ENCODE results near the gene ABO. TPM values are rescaled to one million over a fixed set of nuclear protein-coding genes. Genes with fewer than 3 reads are reported as not detected.
"Not testable (repeated sequence)": the region's sequence is repeated elsewhere in the genome, so short reads cannot be mapped to it uniquely, and the experiment has no call there.

ABO gene
- total and polyA plus RNA-seq, 8 donors, result 0.72 to 67.1 (median 4.1) TPM

DNA sequence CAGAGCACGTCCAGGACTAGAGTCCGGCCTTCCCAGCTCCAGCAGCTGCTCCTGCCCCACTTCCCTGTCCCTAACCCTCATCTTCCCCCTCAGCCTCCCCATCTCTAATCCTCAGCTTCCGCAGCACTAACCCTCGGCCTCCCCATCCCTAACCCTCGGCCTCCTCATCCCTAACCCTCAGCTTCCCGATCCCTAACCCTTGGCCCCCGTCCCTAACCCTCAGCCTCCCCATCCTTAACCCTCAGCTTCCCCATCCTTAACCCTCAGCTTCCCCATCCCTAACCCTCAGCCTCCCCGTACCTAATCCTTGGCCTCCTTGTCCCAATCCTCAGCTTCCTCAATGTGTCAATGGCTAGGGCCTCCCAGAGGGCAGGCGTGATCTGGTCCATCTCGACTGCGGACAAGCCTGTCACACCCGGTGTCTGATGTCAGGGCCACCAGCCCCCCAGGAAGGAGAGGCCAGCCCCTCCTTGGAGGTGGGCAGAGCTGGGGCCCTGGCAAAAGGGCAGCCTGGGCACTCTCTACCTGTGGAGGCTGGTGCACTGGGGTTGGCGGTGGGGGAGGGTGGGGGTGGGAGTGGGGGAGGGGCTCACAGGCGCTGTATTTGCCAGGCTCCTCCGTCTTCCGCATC lies 67.3 kb downstream of the ABO start:
- 72 to 88% (median 78%) methylated on average over 12 to 16 of the region's 16 CpGs for WGBS, 5 donors
- Histone ChIP-seq H3K36me3 (no peaks in the 10 kb centered on the region), H3K9me3 (peaks cover 0 to 9% (median 0%) of the 10 kb centered on the region in 4 donors), H3K27me3 (peaks cover 0 to 70% (median 4%) of the 10 kb centered on the region in 3 donors), H3K4me3 (no peak overlapping the region), H3K27ac (no peak overlapping the region), H3K4me1 (no peaks in the 10 kb centered on the region)
- no peak for DNase-seq
- intact Hi-C loops (cut with DNase I; ENCODE audit: low total_unique reads), result no loop called here
- TF ChIP-seq, protein P1, sequence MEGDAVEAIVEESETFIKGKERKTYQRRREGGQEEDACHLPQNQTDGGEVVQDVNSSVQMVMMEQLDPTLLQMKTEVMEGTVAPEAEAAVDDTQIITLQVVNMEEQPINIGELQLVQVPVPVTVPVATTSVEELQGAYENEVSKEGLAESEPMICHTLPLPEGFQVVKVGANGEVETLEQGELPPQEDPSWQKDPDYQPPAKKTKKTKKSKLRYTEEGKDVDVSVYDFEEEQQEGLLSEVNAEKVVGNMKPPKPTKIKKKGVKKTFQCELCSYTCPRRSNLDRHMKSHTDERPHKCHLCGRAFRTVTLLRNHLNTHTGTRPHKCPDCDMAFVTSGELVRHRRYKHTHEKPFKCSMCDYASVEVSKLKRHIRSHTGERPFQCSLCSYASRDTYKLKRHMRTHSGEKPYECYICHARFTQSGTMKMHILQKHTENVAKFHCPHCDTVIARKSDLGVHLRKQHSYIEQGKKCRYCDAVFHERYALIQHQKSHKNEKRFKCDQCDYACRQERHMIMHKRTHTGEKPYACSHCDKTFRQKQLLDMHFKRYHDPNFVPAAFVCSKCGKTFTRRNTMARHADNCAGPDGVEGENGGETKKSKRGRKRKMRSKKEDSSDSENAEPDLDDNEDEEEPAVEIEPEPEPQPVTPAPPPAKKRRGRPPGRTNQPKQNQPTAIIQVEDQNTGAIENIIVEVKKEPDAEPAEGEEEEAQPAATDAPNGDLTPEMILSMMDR (IDR thresholded peaks at IDR 0.05), result no peak
- TF ChIP-seq EP300 (IDR thresholded peaks at IDR 0.05), result no peak
- no peak for TF ChIP-seq POLR2A (IDR thresholded peaks at IDR 0.05)
- TF ChIP-seq POLR2AphosphoS5 (IDR thresholded peaks at IDR 0.05), result no peak

DNA sequence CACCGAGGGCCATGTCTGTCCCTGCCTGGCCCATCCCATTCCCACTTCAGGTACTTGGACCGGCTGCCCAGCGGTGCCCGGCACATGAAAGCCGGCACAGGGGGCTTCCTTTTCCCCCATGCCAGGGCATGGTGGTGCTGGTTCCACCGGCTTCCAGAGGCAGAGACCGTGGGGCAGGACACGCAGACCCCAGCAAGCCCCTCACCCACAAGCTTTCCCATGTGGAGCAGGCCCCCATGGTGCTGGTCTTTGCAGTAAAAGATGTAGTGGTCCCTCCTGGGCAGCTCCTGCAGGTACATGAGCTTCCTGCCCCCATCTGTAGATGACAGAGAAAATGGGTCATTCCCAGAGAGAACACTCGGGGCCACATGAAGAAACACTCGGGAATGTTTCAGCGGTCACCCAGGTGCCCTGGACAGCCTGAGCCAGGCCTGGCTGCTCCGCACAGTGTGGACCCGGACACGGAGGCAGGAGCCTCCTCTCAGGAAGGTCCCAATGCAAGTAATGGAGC lies 67.9 kb downstream of the ABO start:
- peaks cover 0 to 9% (median 0%) of the 10 kb centered on the region in 4 donors for H3K9me3 ChIP-seq
- no peaks in the 10 kb centered on the region for H3K36me3 ChIP-seq
- TF ChIP-seq, protein P1 (IDR thresholded peaks at IDR 0.05), result no peak
- TF ChIP-seq EP300 (IDR thresholded peaks at IDR 0.05), result no peak
- no peak for TF ChIP-seq POLR2A (IDR thresholded peaks at IDR 0.05)
- TF ChIP-seq POLR2AphosphoS5 (IDR thresholded peaks at IDR 0.05), result no peak
- H3K4me3 ChIP-seq, result no peak overlapping the region
- H3K27ac ChIP-seq, result no peak overlapping the region
- no peak for DNase-seq
- H3K27me3 ChIP-seq, result peaks cover 0 to 70% (median 4%) of the 10 kb centered on the region in 3 donors
- WGBS, 5 donors, result 78 to 89% (median 78%) methylated on average over 14 of the region's 14 CpGs
- no peaks in the 10 kb centered on the region for H3K4me1 ChIP-seq
- intact Hi-C loops (cut with DNase I; ENCODE audit: low total_unique reads), result no loop called here

DNA sequence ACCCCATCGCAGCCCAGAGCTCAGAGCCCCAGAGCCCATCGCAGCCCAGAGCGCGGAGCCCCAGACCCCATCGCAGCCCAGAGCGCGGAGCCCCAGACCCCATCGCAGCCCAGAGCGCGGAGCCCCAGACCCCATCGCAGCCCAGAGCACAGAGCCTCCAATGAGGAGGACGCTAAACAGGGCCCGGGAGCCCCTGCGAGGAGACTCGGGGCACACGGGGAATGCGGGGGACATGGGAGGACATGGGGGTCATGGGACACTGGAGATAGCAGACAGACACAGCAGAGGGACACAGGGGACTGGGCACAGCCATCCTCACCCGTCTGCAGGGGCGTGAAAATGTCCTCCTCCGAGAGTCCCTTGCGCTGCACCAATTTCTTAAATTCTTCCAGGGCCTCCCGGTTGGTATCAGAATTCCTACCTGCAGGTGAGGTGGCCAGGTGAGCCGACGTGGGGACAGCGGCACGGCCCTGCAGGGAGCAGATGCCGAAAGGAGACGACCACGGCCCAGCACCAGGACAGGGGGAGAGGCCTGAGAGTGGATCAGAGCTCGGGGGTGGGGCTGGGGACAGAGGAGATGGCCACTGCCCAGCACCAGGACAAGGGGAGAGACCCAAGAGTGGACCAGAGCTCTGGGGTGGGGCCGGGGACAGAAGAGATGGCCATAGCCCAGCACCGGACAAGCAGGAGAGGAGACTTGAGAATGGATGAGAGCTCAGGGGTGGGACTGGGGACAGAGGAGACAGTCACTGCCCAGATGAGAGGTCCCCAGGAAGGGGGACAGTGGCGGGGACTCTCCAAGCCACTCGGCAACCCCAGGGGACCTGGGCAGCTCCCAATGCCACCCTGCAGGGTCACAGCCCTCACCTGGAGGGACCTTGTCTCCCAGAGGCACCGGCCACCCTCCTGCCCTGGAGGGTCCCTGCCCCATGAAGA lies 68.7 kb downstream of the ABO start:
- TF ChIP-seq POLR2A (IDR thresholded peaks at IDR 0.05), result no peak
- TF ChIP-seq POLR2AphosphoS5 (IDR thresholded peaks at IDR 0.05), result no peak
- TF ChIP-seq, protein P1 (IDR thresholded peaks at IDR 0.05), result no peak
- Histone ChIP-seq H3K27me3 (peaks cover 0 to 75% (median 4%) of the 10 kb centered on the region in 3 donors), H3K36me3 (no peaks in the 10 kb centered on the region), H3K4me3 (no peak overlapping the region), H3K27ac (no peak overlapping the region), H3K4me1 (no peaks in the 10 kb centered on the region), H3K9me3 (peaks cover 0 to 6% (median 0%) of the 10 kb centered on the region in 4 donors)
- peak in 1 of 2 donors; percentile 18 for DNase-seq
- WGBS, 5 donors, result 72 to 83% (median 79%) methylated on average over 23 to 35 of the region's 35 CpGs
- intact Hi-C loops (cut with DNase I; ENCODE audit: low total_unique reads), result no loop called here

DNA sequence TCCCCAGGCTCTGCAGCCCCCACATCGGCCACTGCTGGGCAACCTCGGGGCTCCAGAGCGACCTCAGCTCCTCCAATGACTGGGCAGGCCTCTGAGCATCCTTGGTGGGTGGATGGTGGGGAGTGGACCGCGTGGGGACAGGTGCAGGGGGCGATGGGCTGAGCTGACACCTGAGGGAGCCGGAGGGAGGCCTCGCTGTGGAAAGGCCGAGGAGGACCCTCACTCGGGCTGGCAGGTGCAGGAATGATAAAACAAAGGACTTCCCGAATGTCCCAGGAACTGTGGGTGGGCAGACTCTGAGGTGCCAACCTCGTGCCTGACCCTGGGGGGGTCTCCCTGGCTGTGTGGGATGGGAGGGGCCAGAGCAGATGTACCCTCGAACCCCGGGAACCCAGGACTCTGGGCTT lies 69.5 kb downstream of the ABO start:
- 73 to 78% (median 75%) methylated on average over 12 to 14 of the region's 14 CpGs for WGBS, 5 donors
- H3K36me3 ChIP-seq; intact Hi-C loops (cut with DNase I; ENCODE audit: low total_unique reads): not testable (repeated sequence)

More for the DNA sequence above, 69.5 kb downstream of the ABO start:
- peak in 1 of 2 donors; percentile 5 for DNase-seq
- not testable (repeated sequence) for H3K4me3 ChIP-seq, H3K9me3 ChIP-seq, H3K4me1 ChIP-seq, H3K27ac ChIP-seq
- peaks cover 0 to 75% (median 4%) of the 10 kb centered on the region in 3 donors for H3K27me3 ChIP-seq

Small RNA genes lying within 50 kb of the gene (small RNA-seq; reads per million reads assigned to genes)
- gene RF00019, result 0 reads per million in 4 donors

Other genes with a start within 250 kb of the ABO start
- 10 to 100 TPM; 25.7 to 85.2 (median 53.8) TPM for gene GTF3C5, start 244.2 kb downstream of the ABO start, total RNA-seq
- gene GTF3C5, start 244.2 kb downstream of the ABO start, polyA plus RNA-seq, result 10 to 100 TPM; 30.3 to 57.2 (median 37.0) TPM
- 1 to 10 TPM in 2 of 5 donors, not detected in 3; 1.2 to 2.0 TPM for gene CEL, start 213.2 kb downstream of the ABO start, total RNA-seq
- 1 to 10 TPM; 1.4 to 9.9 (median 4.0) TPM for gene CEL, start 213.2 kb downstream of the ABO start, polyA plus RNA-seq
- gene RALGDS, start 154.0 kb downstream of the ABO start, total RNA-seq, result 100 to 1,000 TPM in 1 of 5 donors, 10 to 100 TPM in 4; 29.4 to 242 (median 65.2) TPM
- 10 to 100 TPM; 20.5 to 45.8 (median 32.8) TPM for gene RALGDS, start 154.0 kb downstream of the ABO start, polyA plus RNA-seq
- gene GBGT1, start 111.3 kb downstream of the ABO start, total RNA-seq, result 10 to 100 TPM in 3 of 5 donors, 1 to 10 TPM in 2; 1.2 to 37.9 (median 21.3) TPM
- 10 to 100 TPM; 12.5 to 24.2 (median 23.8) TPM for gene GBGT1, start 111.3 kb downstream of the ABO start, polyA plus RNA-seq
- gene OBP2B, start 66.0 kb downstream of the ABO start, total RNA-seq, result not detected
- not detected for gene OBP2B, start 66.0 kb downstream of the ABO start, polyA plus RNA-seq
- 100 to 1,000 TPM in 1 of 5 donors, 10 to 100 TPM in 3, 1 to 10 TPM in 1; 2.9 to 138 (median 20.1) TPM for gene SURF6, start 61.0 kb upstream of the ABO start, total RNA-seq
- gene SURF6, start 61.0 kb upstream of the ABO start, polyA plus RNA-seq, result 10 to 100 TPM; 13.0 to 14.8 (median 13.4) TPM
- 10 to 100 TPM in 4 of 5 donors, 1 to 10 TPM in 1; 4.7 to 27.7 (median 25.8) TPM for gene MED22, start 72.9 kb upstream of the ABO start, total RNA-seq
- gene MED22, start 72.9 kb upstream of the ABO start, polyA plus RNA-seq, result 10 to 100 TPM; 11.4 to 18.3 (median 12.7) TPM
- 1,000 to 10,000 TPM in 4 of 5 donors, 100 to 1,000 TPM in 1; 809 to 1,438 (median 1,206) TPM for gene RPL7A, start 73.0 kb upstream of the ABO start, total RNA-seq
- gene RPL7A, start 73.0 kb upstream of the ABO start, polyA plus RNA-seq, result 1,000 to 10,000 TPM; 3,101 to 4,243 (median 3,368) TPM
- 10 to 100 TPM in 3 of 5 donors, 1 to 10 TPM in 2; 1.7 to 46.9 (median 22.6) TPM for gene SURF1, start 81.3 kb upstream of the ABO start, total RNA-seq
- 100 to 1,000 TPM in 1 of 3 donors, 10 to 100 TPM in 2; 92.5 to 118 (median 95.5) TPM for gene SURF1, start 81.3 kb upstream of the ABO start, polyA plus RNA-seq
- 10 to 100 TPM in 2 of 5 donors, 1 to 10 TPM in 3; 1.8 to 75.3 (median 7.1) TPM for gene SURF2, start 81.3 kb upstream of the ABO start, total RNA-seq
- 10 to 100 TPM; 45.4 to 54.4 (median 47.1) TPM for gene SURF2, start 81.3 kb upstream of the ABO start, polyA plus RNA-seq
- 100 to 1,000 TPM; 123 to 200 (median 147) TPM for gene SURF4, start 100.9 kb upstream of the ABO start, total RNA-seq
- gene SURF4, start 100.9 kb upstream of the ABO start, polyA plus RNA-seq, result 10 to 100 TPM; 26.4 to 57.0 (median 42.4) TPM
- not detected for gene STKLD1, start 101.2 kb upstream of the ABO start, total RNA-seq
- 1 to 10 TPM; 1.3 to 2.6 (median 1.9) TPM for gene STKLD1, start 101.2 kb upstream of the ABO start, polyA plus RNA-seq
- 10 to 100 TPM in 3 of 5 donors, 1 to 10 TPM in 1, under 1 TPM in 1; 0.45 to 64.3 (median 11.2) TPM for gene REXO4, start 142.8 kb upstream of the ABO start, total RNA-seq
- 10 to 100 TPM; 14.3 to 16.8 (median 14.7) TPM for gene REXO4, start 142.8 kb upstream of the ABO start, polyA plus RNA-seq
- 10 to 100 TPM in 1 of 5 donors, 1 to 10 TPM in 3, not detected in 1; 4.6 to 19.6 (median 6.1) TPM for gene ADAMTS13, start 147.2 kb upstream of the ABO start, total RNA-seq
- 1 to 10 TPM; 6.6 to 8.3 (median 8.3) TPM for gene ADAMTS13, start 147.2 kb upstream of the ABO start, polyA plus RNA-seq
- 10 to 100 TPM; 11.7 to 74.2 (median 16.7) TPM for gene CACFD1, start 184.8 kb upstream of the ABO start, total RNA-seq
- gene CACFD1, start 184.8 kb upstream of the ABO start, polyA plus RNA-seq, result 10 to 100 TPM; 15.6 to 28.9 (median 28.3) TPM
- gene SLC2A6, start 203.9 kb upstream of the ABO start, total RNA-seq, result 10 to 100 TPM in 1 of 5 donors, 1 to 10 TPM in 1, under 1 TPM in 1, not detected in 2; 0.55 to 14.3 (median 1.3) TPM
- gene SLC2A6, start 203.9 kb upstream of the ABO start, polyA plus RNA-seq, result 1 to 10 TPM in 2 of 3 donors, under 1 TPM in 1; 0.92 to 3.1 (median 1.4) TPM
- not detected for gene MYMK, start 249.8 kb upstream of the ABO start, total RNA-seq
- not detected for gene MYMK, start 249.8 kb upstream of the ABO start, polyA plus RNA-seq